Endothelial cell of umbilical vein (primary cell): ENCODE results near the gene APIP.

Experiments
- JUN ChIP-seq: IDR thresholded peaks from 2 replicates; pipeline ENCODE4 v1.6.1; 2011; ENCODE audit warnings: borderline replicate concordance, low read depth; ENCODE audit not compliant: insufficient read length, insufficient read depth
- POLR2AphosphoS5 ChIP-seq: IDR thresholded peaks from 2 replicates; pipeline ENCODE4 v1.6.1; 2012; ENCODE audit warnings: low read depth, mild to moderate bottlenecking, control low read depth, low read length, moderate library complexity; ENCODE audit not compliant: insufficient read depth
- TF ChIP-seq, protein P1 (sequence below), 2 donors: IDR thresholded peaks; 1 replicate in 1 of 2; 2 replicates in 1 of 2; pipeline ENCODE4 v1.5.1; 2011; ENCODE audit warnings: low read length in 2 of 2, mild to moderate bottlenecking in 2 of 2, moderate library complexity in 2 of 2, control low read depth in 1 of 2, inconsistent platforms in 1 of 2, low read depth in 1 of 2; ENCODE audit not compliant: insufficient read depth in 1 of 2; ENCODE audit errors: extremely low read depth in 1 of 2

DNA sequence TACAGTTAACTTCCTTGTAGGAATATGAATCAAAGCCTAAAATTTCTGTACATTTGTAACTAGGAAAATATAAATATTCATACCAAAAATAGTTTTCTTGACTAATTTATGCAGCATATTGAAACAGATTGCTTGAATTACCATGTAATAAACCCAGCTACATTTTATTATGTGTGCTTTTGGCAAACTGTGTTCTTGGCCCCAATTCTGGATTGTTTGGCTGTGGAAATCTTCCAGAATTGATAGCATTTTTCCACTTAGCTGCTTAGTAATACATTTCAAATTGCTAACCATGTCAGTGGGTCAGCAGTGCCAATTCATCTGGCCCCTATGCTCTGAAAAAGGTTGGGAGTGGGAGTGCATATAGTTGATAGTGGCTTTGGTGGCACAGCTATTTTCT, 32.5 kb upstream of the APIP start:
- TF ChIP-seq POLR2AphosphoS5 (no peak), JUN (no peak)
- TF ChIP-seq, protein P1, sequence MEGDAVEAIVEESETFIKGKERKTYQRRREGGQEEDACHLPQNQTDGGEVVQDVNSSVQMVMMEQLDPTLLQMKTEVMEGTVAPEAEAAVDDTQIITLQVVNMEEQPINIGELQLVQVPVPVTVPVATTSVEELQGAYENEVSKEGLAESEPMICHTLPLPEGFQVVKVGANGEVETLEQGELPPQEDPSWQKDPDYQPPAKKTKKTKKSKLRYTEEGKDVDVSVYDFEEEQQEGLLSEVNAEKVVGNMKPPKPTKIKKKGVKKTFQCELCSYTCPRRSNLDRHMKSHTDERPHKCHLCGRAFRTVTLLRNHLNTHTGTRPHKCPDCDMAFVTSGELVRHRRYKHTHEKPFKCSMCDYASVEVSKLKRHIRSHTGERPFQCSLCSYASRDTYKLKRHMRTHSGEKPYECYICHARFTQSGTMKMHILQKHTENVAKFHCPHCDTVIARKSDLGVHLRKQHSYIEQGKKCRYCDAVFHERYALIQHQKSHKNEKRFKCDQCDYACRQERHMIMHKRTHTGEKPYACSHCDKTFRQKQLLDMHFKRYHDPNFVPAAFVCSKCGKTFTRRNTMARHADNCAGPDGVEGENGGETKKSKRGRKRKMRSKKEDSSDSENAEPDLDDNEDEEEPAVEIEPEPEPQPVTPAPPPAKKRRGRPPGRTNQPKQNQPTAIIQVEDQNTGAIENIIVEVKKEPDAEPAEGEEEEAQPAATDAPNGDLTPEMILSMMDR (IDR thresholded peaks at IDR 0.05; ENCODE audit: extremely low read depth in 1 of 2, insufficient read depth in 1 of 2, low read depth in 1 of 2, low read length in 2 of 2) = no peak
